OCI-LY1 (cell line): ENCODE data around the gene TRAK1.

Source experiments
- EZH2 ChIP-seq: fragments of 200-600 bp; sonication (generic), shearing (Covaris generic); IDR thresholded peaks from 2 replicates; pipeline ENCODE4 v1.8.0; 2017; ENCODE audit warnings: borderline replicate concordance, mixed run types, mild to moderate bottlenecking, antibody characterized with exemption, low read length, moderate library complexity, mixed read lengths
- TF ChIP-seq, protein P1 (sequence below): fragments of 200-600 bp; sonication (generic), shearing (Covaris generic); IDR thresholded peaks from 2 replicates; pipeline ENCODE4 v1.5.1; 2017; ENCODE audit warnings: mild to moderate bottlenecking, antibody characterized with exemption, low read length, moderate library complexity, mixed read lengths

DNA sequence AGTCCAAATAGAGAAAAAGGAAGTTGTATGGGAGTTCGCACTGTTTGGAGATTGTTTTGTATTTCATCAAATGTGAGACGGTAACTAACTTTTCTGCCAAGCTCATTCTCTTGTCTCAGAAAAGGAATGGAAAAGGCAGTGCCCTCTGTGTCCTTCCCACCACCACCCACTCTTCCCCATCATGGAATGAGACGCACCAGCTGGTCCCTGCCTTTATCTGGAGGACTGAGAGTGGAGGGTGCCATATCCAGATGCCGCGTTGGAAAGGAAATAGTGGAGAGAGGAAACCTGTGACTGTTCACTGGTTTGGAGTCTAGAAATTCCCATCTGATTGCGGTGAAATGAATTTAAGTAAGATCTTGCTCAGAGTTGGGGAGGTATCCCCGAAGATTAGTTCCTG, 178.5 kb downstream of the TRAK1 start:
- TF ChIP-seq, protein P1, sequence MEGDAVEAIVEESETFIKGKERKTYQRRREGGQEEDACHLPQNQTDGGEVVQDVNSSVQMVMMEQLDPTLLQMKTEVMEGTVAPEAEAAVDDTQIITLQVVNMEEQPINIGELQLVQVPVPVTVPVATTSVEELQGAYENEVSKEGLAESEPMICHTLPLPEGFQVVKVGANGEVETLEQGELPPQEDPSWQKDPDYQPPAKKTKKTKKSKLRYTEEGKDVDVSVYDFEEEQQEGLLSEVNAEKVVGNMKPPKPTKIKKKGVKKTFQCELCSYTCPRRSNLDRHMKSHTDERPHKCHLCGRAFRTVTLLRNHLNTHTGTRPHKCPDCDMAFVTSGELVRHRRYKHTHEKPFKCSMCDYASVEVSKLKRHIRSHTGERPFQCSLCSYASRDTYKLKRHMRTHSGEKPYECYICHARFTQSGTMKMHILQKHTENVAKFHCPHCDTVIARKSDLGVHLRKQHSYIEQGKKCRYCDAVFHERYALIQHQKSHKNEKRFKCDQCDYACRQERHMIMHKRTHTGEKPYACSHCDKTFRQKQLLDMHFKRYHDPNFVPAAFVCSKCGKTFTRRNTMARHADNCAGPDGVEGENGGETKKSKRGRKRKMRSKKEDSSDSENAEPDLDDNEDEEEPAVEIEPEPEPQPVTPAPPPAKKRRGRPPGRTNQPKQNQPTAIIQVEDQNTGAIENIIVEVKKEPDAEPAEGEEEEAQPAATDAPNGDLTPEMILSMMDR, result no peak
- TF ChIP-seq EZH2, result no peak
